ENCODE measurements around the gene ETV4. TPM values are rescaled to one million over a fixed set of nuclear protein-coding genes. Genes with fewer than 3 reads are reported as not detected.
"Not testable (repeated sequence)": the region's sequence is repeated elsewhere in the genome, so short reads cannot be mapped to it uniquely, and the experiment has no call there.

The ETV4 gene
- total and polyA plus RNA-seq, 2 donors (not counting 1 experiment from before 2014, with no cell fraction given): not detected

DNA sequence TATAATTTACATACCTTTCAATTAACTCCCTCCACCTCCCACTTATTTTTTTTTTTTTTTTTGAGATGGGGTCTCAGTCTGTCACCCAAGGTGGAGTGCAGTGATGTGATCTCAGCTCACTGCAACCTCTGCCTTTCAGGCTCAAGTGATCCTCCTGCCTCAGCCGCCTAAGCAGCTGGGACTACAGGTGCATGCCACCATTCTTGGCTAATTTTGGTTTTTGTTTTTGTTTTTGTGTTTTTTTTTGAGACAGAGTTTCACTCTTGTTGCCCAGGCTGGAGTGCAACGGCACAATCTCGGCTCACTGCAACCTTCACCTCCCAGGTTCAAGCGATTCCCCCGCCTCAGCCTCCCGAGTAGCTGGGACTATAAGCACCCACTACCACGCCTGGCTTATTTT is 36.7 kb downstream of the ETV4 start:
- H3K9me3 Mint-ChIP-seq (ENCODE audit: insufficient read depth); intact Hi-C loops (cut with micrococcal nuclease); DNase-seq; H3K27me3 Mint-ChIP-seq; H3K4me1 Mint-ChIP-seq; H3K27ac ChIP-seq (ENCODE audit: low read length in 2 of 2); H3K9ac ChIP-seq (ENCODE audit: low read length); POLR2A ChIA-PET; H3K9me3 ChIP-seq (ENCODE audit: control extremely low read depth in 1 of 3, control insufficient read depth in 2 of 3, insufficient read depth in 1 of 3, low read length in 2 of 3); H2AFZ ChIP-seq (ENCODE audit: insufficient read depth, low read depth, low read length, poor library complexity, severe bottlenecking); CTCF ChIA-PET; H3K4me3 ChIP-seq (ENCODE audit: control extremely low read depth in 1 of 5, extremely low read depth in 1 of 5, insufficient read depth in 1 of 5, low read depth in 2 of 5, low read length in 4 of 5); ATAC-seq (ENCODE audit: low read depth); H3K4me1 ChIP-seq (ENCODE audit: control insufficient read depth in 2 of 2, insufficient read depth in 2 of 2, low read length in 2 of 2); H3K4me2 ChIP-seq (replicated peaks; ENCODE audit: low read depth, low read length, poor library complexity, severe bottlenecking); H3K27ac Mint-ChIP-seq; H3K79me2 ChIP-seq (ENCODE audit: control insufficient read depth, insufficient read depth, low read length); H4K20me1 ChIP-seq (ENCODE audit: control insufficient read depth, insufficient read depth, low read length, poor library complexity, severe bottlenecking); H3K27me3 ChIP-seq (replicated peaks in 1 of 4; ENCODE audit: control extremely low read depth in 1 of 4, control insufficient read depth in 3 of 4, insufficient read depth in 4 of 4, low read length in 3 of 4); H3K4me3 Mint-ChIP-seq: not testable (repeated sequence)
- peaks cover 3 to 76% of the 10 kb centered on the region in 2 experiments for H3K36me3 ChIP-seq (replicated peaks in 1 of 2; ENCODE audit: control extremely low read depth in 1 of 2, control insufficient read depth in 1 of 2, extremely low read depth in 1 of 2, insufficient read depth in 2 of 2, low read length in 1 of 2)
- WGBS (ENCODE audit: insufficient coverage): 71% methylated on average over 1 of the region's 7 CpGs

DNA sequence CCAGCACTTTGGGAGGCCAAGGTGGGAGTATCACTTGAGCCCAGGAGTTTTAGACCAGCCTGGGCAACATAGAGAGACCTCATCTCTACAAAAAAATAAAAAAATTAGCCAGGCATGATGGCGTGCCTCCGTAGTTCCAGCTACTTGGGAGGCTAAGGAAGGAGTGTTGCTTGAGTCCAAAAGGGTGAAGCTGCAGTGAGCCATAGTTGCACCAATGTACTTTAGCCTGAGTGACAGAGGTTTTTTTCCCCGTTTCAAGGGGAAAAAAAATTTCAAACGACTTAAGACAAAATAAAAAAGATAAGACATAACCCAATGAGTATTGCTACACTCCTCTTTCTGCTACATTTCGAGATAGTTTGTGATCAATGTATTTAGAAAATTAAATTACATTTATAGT is 55.5 kb downstream of the ETV4 start:
- H3K79me2 ChIP-seq (ENCODE audit: control insufficient read depth, insufficient read depth, low read length): peaks cover 37% of the 10 kb centered on the region
- peaks cover 4 to 56% of the 10 kb centered on the region in 2 experiments for H3K36me3 ChIP-seq (replicated peaks in 1 of 2; ENCODE audit: control extremely low read depth in 1 of 2, control insufficient read depth in 1 of 2, extremely low read depth in 1 of 2, insufficient read depth in 2 of 2, low read length in 1 of 2)
- H3K27me3 ChIP-seq (replicated peaks in 1 of 4; ENCODE audit: control extremely low read depth in 1 of 4, control insufficient read depth in 3 of 4, insufficient read depth in 4 of 4, low read length in 3 of 4): no peaks in the 10 kb centered on the region
- no peak overlapping the region for H3K4me2 ChIP-seq (replicated peaks; ENCODE audit: low read depth, low read length, poor library complexity, severe bottlenecking)
- Mint-ChIP-seq H3K4me3 (no peak overlapping the region), H3K27ac (no peak overlapping the region), H3K4me1 (peaks cover 7% of the 10 kb centered on the region), H3K27me3 (no peaks in the 10 kb centered on the region), H3K9me3 (ENCODE audit: insufficient read depth) (no peaks in the 10 kb centered on the region)
- WGBS (ENCODE audit: insufficient coverage): no CpG with 5 or more reads among the region's 5 CpGs
- intact Hi-C loops (cut with micrococcal nuclease): no loop called here
- peaks cover 20% of the 10 kb centered on the region for H4K20me1 ChIP-seq (ENCODE audit: control insufficient read depth, insufficient read depth, low read length, poor library complexity, severe bottlenecking)
- no peak overlapping the region for H3K27ac ChIP-seq (ENCODE audit: low read length in 2 of 2)
- H3K9me3 ChIP-seq (ENCODE audit: control extremely low read depth in 1 of 3, control insufficient read depth in 2 of 3, insufficient read depth in 1 of 3, low read length in 2 of 3): no peaks in the 10 kb centered on the region
- no peaks in the 10 kb centered on the region for H3K4me1 ChIP-seq (ENCODE audit: control insufficient read depth in 2 of 2, insufficient read depth in 2 of 2, low read length in 2 of 2)
- CTCF ChIA-PET: no interaction called here
- no peak overlapping the region for H3K9ac ChIP-seq (ENCODE audit: low read length)
- DNase-seq (no peak), ATAC-seq (ENCODE audit: low read depth) (no peak)
- H2AFZ ChIP-seq (ENCODE audit: insufficient read depth, low read depth, low read length, poor library complexity, severe bottlenecking): no peak overlapping the region
- no peak overlapping the region for H3K4me3 ChIP-seq (ENCODE audit: control extremely low read depth in 1 of 5, extremely low read depth in 1 of 5, insufficient read depth in 1 of 5, low read depth in 2 of 5, low read length in 4 of 5)
- POLR2A ChIA-PET: interaction anchor here (0.6 kb wide), 1 partner anchor 139 kb away, joined by 3 read pairs; no protein-coding TSS in a partner anchor
- TF ChIP-seq, protein P1, sequence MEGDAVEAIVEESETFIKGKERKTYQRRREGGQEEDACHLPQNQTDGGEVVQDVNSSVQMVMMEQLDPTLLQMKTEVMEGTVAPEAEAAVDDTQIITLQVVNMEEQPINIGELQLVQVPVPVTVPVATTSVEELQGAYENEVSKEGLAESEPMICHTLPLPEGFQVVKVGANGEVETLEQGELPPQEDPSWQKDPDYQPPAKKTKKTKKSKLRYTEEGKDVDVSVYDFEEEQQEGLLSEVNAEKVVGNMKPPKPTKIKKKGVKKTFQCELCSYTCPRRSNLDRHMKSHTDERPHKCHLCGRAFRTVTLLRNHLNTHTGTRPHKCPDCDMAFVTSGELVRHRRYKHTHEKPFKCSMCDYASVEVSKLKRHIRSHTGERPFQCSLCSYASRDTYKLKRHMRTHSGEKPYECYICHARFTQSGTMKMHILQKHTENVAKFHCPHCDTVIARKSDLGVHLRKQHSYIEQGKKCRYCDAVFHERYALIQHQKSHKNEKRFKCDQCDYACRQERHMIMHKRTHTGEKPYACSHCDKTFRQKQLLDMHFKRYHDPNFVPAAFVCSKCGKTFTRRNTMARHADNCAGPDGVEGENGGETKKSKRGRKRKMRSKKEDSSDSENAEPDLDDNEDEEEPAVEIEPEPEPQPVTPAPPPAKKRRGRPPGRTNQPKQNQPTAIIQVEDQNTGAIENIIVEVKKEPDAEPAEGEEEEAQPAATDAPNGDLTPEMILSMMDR (IDR thresholded peaks at IDR 0.05): no peak
- TF ChIP-seq EZH2 (IDR thresholded peaks at IDR 0.05; ENCODE audit: borderline replicate concordance, insufficient read depth, low read depth, low read length, poor library complexity, severe bottlenecking): no peak
